Fibroblast of pulmonary artery (primary cell): Measurements from ENCODE around the gene RHPN2.
"Not testable (repeated sequence)": the region's sequence is repeated elsewhere in the genome, so short reads cannot be mapped to it uniquely, and the experiment has no call there.

Experiments used
- DNase-seq: peaks from one replicate; pipeline ENCODE4 v3.0.0-alpha.2; 2010; ENCODE audit warnings: low read depth
- H3K4me3 ChIP-seq: replicated peaks from 2 replicates; pipeline ENCODE4 v1.5.1; 2011; ENCODE audit warnings: low read depth, mild to moderate bottlenecking, control low read depth, low read length, moderate library complexity
- TF ChIP-seq, protein P1 (sequence below): IDR thresholded peaks from 2 replicates; pipeline ENCODE4 v1.5.1; 2011; ENCODE audit warnings: mild to moderate bottlenecking, control low read depth, low read length, inconsistent platforms; ENCODE audit errors: missing control alignments

Gene RHPN2

DNA sequence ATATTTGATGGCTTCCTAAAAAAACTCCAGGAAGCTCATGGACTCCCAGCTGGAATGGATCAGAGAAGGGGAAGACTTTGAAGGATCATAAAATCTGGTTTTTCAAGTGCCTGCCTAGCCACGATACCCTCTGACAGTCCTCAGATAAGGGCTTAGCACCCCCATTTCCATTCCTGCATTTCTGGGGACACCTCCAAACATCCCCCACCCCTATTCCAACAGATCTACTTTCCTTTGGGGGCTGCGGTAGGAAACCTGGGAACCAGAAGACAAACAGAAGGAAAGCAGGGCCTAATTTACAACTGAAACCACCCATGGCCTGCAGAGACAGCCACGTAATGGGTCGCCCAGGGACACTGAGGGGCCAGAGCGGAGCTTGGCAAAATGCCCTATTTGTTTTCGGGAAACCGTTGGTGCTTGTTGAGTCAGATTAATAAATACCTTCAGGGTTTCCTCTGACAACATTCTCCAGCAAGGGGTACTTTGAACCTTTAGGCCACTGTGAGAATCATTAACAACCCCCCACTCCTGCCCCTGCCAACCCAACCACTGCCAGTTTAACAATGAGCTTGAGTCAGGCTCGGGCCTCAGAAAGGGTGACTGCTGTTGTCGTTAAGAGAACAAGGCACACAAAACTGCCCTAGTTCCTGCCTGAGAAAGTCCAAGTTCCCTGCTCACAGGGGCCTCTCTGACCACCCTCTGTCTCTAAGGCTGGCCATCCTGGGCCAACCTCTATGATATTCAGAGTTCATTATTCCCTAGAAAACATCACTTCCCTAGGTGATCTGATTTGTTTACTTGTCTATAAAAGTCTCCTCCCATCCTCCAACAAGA lies 23.5 kb downstream of the RHPN2 start:
- H3K4me3 ChIP-seq, result no peak overlapping the region
- TF ChIP-seq, protein P1, sequence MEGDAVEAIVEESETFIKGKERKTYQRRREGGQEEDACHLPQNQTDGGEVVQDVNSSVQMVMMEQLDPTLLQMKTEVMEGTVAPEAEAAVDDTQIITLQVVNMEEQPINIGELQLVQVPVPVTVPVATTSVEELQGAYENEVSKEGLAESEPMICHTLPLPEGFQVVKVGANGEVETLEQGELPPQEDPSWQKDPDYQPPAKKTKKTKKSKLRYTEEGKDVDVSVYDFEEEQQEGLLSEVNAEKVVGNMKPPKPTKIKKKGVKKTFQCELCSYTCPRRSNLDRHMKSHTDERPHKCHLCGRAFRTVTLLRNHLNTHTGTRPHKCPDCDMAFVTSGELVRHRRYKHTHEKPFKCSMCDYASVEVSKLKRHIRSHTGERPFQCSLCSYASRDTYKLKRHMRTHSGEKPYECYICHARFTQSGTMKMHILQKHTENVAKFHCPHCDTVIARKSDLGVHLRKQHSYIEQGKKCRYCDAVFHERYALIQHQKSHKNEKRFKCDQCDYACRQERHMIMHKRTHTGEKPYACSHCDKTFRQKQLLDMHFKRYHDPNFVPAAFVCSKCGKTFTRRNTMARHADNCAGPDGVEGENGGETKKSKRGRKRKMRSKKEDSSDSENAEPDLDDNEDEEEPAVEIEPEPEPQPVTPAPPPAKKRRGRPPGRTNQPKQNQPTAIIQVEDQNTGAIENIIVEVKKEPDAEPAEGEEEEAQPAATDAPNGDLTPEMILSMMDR, result no peak
- DNase-seq, result peak; percentile 49

DNA sequence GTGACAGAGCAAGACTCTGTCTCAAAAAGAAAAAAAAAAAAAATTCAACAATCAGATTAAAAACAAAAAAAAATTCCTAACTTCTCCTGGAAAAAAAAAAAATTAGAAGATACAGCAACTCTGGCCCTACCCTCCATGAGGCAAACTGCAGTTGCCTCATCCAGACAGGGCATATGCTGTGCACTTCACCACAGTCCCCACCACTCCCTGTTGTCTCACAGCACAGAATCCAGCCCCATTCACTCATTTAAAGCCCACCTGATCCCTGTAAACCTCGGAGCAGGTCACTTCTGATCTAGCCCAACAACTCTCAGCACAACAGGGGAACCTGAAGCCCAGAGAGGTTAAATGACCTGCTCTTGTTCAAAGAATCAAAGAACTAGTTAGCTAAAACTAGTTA lies 24.9 kb downstream of the RHPN2 start:
- TF ChIP-seq, protein P1, result no peak
- no peak overlapping the region for H3K4me3 ChIP-seq
- no peak for DNase-seq

DNA sequence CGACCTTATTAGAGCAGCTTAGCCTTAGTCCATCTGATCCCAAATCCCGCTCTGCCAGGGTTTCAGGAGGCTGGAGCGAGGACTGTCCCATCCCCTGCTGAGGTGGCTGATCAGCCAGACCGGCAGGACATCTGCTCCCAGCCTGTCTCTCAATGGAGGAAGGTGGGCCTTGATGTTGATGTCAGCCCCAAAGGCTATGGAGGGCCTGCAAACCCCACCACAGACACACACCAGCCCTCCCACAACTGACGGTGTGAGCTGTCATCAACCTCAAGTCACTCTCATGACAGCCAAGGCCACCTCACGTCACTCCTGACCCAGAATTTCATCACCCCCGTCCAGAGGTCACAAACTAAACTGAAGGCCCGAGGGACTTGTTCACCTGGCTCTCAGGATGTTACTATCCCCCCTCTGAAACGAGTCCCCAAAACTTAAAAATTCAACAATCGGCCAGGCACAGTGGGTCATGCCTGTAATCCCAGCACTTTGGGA lies 25.5 kb downstream of the RHPN2 start:
- TF ChIP-seq, protein P1, result no peak
- H3K4me3 ChIP-seq, result no peak overlapping the region

DNA sequence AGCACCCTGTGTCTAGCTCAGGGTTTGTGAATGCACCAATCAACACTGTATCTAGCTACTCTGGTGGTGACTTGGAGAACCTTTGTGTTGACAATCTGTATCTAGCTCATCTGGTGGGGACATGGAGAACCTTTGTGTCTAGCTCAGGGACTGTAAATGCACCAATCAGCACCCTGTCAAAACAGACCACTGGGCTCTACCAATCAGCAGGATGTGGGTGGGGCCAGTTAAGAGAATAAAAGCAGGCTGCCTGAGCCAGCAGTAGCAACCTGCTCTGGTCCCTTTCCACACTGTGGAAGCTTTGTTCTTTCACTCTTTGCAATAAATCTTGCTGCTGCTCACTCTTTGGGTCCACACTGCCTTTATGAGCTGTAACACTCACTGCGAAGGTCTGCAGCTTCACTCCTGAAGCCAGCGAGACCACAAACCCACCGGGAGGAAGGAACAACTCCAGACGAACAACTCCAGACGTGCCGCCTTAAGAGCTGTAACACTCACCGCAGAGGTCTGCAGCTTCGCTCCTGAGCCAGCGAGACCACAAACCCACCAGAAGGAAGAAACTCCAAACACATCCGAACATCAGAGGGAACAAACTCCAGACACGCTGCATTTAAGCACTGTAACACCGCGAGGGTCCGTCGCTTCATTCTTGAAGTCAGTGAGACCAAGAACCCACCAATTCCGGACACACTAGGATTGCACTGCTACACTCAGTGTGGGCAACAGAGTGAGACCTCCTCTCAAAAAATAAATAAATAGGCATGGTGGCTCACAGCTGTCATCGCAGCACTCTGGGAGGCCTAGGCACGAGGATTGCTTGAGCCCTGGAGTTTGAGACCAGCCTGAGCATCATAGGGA lies 27.3 kb downstream of the RHPN2 start:
- not testable (repeated sequence) for DNase-seq, H3K4me3 ChIP-seq

More for the DNA sequence above, 25.5 kb downstream of the RHPN2 start:
- DNase-seq, result no peak

DNA sequence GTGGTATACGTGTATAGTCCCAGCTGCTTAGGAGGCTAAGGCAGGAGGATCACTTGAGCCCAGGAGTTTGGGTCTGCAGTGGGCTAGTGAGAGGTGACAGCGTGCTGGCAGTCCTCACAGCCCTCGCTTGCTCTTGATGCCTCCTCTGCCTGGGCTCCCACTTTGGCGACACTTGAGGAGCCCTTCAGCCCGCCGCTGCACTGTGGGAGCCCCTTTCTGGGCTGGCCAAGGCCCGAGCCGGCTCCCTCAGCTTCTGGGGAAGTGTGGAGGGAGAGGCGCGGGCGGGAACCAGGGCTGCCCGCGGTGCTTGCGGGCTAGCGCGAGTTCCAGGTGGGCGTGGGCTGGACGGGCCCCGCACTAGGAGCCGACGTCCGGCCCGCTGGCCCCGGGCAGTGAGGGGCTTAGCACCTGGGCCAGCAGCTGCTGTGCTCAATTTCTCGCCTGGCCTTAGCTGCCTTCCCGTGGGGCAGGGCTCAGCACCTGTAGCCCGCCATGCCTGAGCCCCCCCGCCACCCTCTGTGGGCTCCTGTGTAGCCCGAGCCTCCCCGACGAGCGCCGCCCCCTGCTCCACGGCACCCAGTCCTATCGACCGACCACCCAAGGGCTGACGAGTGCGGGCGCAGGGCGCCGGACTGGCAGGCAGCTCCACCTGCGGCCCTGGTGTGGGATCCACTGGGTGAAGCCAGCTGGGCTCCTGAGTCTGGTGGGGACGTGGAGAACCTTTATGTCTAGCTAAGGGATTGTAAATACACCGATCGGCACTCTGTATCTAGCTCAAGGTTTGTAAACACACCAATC lies 28.1 kb downstream of the RHPN2 start:
- H3K4me3 ChIP-seq, DNase-seq: not testable (repeated sequence)

DNA sequence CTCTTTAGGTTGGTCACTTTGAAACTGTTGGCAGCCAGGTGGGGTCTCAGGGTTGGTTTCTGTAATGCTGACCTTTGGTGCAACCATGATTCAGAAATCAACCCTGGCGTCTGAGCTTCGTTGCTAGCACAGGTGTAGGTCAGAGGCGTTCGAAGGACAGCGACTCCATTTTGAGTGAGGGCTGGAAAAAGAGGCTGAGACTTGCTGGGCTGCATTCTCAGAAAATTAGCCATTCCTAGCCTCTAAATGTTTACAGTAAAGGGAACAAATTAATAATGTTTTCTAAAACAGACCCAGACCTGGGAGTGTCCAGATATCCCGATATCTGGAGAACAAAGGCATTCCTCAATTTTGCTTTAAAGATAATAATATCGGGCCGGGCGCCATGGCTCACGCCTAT lies 29.2 kb downstream of the RHPN2 start:
- DNase-seq, result no peak
- no peak overlapping the region for H3K4me3 ChIP-seq
- TF ChIP-seq, protein P1, result no peak

DNA sequence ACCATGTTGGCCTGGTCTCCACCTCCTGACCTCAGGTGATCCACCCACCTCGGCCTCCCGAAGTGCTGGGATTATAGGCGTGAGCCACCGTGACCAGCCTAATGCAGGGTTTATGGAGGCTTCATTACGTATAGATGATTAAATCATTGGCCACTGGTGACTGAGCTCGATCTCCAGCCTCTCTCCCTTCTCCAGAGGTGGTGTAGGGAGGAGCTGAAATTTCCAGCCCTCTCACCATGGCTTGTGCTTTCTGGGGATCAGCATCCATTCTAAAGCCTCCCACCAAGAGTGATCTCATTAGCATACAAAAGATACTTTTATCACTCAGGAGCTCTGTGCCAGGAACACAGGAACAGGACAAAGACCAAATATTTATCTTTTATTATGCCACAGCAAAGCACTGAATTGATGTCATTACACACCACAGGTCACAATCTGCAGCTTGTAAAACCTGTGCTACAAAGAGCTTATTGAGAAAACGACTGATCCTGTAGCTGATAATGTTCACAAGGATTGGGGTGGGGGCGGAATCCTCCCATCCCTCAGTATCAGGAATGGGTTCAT lies 32.4 kb downstream of the RHPN2 start:
- H3K4me3 ChIP-seq, result no peak overlapping the region
- no peak for DNase-seq
- TF ChIP-seq, protein P1, result no peak
